SHP77 treated with DMSO at 0.1 percent for 48 hours (cell line): Measurements from ENCODE around the gene SPRED1.

Source experiments
- DNase-seq: peaks from one replicate; lab custom pipeline; 2025; lab: John Stamatoyannopoulos, UW

SPRED1 gene

GRCh38 chr15:38252481-38253350 lies at the start of gene SPRED1:
SPRED1 (plus strand) TSS chr15:38252836; CDS start chr15:38253186, 350 bp downstream.
- DNase-seq, result no peak

- DNase-seq, result no peak
These were observed 46.9 kb upstream of the SPRED1 start for GRCh38 chr15:38205526-38206272.

GRCh38 chr15:38207621-38208020 lies 45.0 kb upstream of the SPRED1 start:
- no peak for DNase-seq

- DNase-seq, result no peak
These were observed 44.4 kb upstream of the SPRED1 start for GRCh38 chr15:38208206-38208605.

- no peak for DNase-seq
These were observed 43.9 kb upstream of the SPRED1 start for GRCh38 chr15:38208779-38209178.

GRCh38 chr15:38211249-38211648 lies 41.4 kb upstream of the SPRED1 start:
- DNase-seq, result no peak

GRCh38 chr15:38211811-38212210 lies 40.8 kb upstream of the SPRED1 start:
- no peak for DNase-seq

- DNase-seq, result no peak
These were observed 39.8 kb upstream of the SPRED1 start for GRCh38 chr15:38212729-38213351.

GRCh38 chr15:38213356-38213755 lies 39.3 kb upstream of the SPRED1 start:
- no peak for DNase-seq

- no peak for DNase-seq
These were observed 36.9 kb upstream of the SPRED1 start for GRCh38 chr15:38215707-38216106.

- DNase-seq, result no peak
These were observed 35.9 kb upstream of the SPRED1 start for GRCh38 chr15:38216763-38217162.

GRCh38 chr15:38217191-38217595 lies 35.4 kb upstream of the SPRED1 start:
- no peak for DNase-seq

- DNase-seq, result no peak
These were observed 34.6 kb upstream of the SPRED1 start for GRCh38 chr15:38217788-38218609.

GRCh38 chr15:38220606-38221273 lies 31.9 kb upstream of the SPRED1 start:
- DNase-seq, result no peak

- no peak for DNase-seq
These were observed 28.1 kb upstream of the SPRED1 start for GRCh38 chr15:38224486-38224885.

GRCh38 chr15:38225381-38225780 lies 27.3 kb upstream of the SPRED1 start:
- no peak for DNase-seq

GRCh38 chr15:38226608-38227266 lies 25.9 kb upstream of the SPRED1 start:
- DNase-seq, result peak; percentile 39

- no peak for DNase-seq
These were observed 24.7 kb upstream of the SPRED1 start for GRCh38 chr15:38227941-38228340.

GRCh38 chr15:38228618-38229017 lies 24.0 kb upstream of the SPRED1 start:
- DNase-seq, result no peak

- no peak for DNase-seq
These were observed 22.8 kb upstream of the SPRED1 start for GRCh38 chr15:38229705-38230310.
